Heart right ventricle (tissue), 16 donors: ENCODE results near the gene CTNND2. TPM values are rescaled to one million over a fixed set of nuclear protein-coding genes. Genes with fewer than 3 reads are reported as not detected.

Experiments used
- ATAC-seq, 8 donors: fragments of 200-7000 bp; cut with Tn5 transposase; one replicate each; pipeline ENCODE4 v1.9.1; 2020; ENCODE audit warnings: mild to moderate bottlenecking in 8 of 8, moderate library complexity in 8 of 8, moderate number of reproducible peaks in 1 of 8
- DNase-seq, 2 donors: peaks; one replicate each; pipeline ENCODE4 v3.0.0-alpha.2; 2020
- H3K27ac ChIP-seq, 10 donors: fragments of 200-600 bp; sonication (generic) in 2 of 10; one replicate each; pipeline versions ENCODE4 v1.5.0 to v1.8.0; 2020 to 2022; ENCODE audit warnings: mild to moderate bottlenecking in 3 of 10
- H3K27me3 ChIP-seq, 7 donors: fragments of 200-600 bp; one replicate each; pipeline ENCODE4 v1.8.0; 2021 to 2022; ENCODE audit warnings: mild to moderate bottlenecking in 2 of 7
- H3K36me3 ChIP-seq, 9 donors: fragments of 200-600 bp; sonication (generic) in 1 of 9; one replicate each; pipeline versions ENCODE4 v1.5.0 to v1.8.0; 2020 to 2022; ENCODE audit warnings: mild to moderate bottlenecking in 2 of 9
- H3K4me1 ChIP-seq, 9 donors: fragments of 200-600 bp; sonication (generic) in 1 of 9; one replicate each; pipeline versions ENCODE4 v1.5.0 to v1.8.0; 2020 to 2022; ENCODE audit warnings: mild to moderate bottlenecking in 4 of 9
- H3K4me3 ChIP-seq, 10 donors: fragments of 200-600 bp; sonication (generic) in 2 of 10; one replicate each; pipeline versions ENCODE4 v1.5.0 to v1.8.0; 2020 to 2022; ENCODE audit warnings: mild to moderate bottlenecking in 7 of 10, moderate library complexity in 2 of 10
- H3K9me3 ChIP-seq, 11 donors: fragments of 200-600 bp in 10 of 11; sonication (generic) in 2 of 11; one replicate each; pipeline versions ENCODE4 v1.5.0 to v1.8.0; 2013 to 2022; ENCODE audit warnings: mild to moderate bottlenecking in 2 of 11, control low read depth in 1 of 11, moderate library complexity in 1 of 11
- WGBS, 2 donors: extraction: QIAGEN DNeasy Blood & Tissue Kit; methylation state at CpG; one replicate each; pipeline ENCODE4 v1.1.7; 2013; ENCODE audit warnings: inconsistent platforms in 1 of 2; 5-methylcytosine and 5-hydroxymethylcytosine counted together
- intact Hi-C, 10 donors: fragments of 100-400 bp; cut with DNase I; formaldehyde crosslinking; loops; one replicate each; pipeline versions ENCODE4 v1.11.1 to v1.14.2; 2022
- polyA plus RNA-seq, 2 donors: library from polyadenylated mRNA; stranded (reverse); fragments of 200-250 nt; gene quantifications; one replicate each; pipeline ENCODE4 v1.2.3, GENCODE V29; 2013
- total RNA-seq, 10 donors: library from RNA; stranded (reverse); fragmentation: NEBNext Ultra II Directional in 3 of 10; extraction: Animal tissue kit (Norgen Biotek cat#: 25700) in 3 of 10; gene quantifications; one replicate each; pipeline versions ENCODE4 v1.2.1 to v1.2.4, GENCODE V29; 2021 to 2023
- TF ChIP-seq, protein P1 (sequence below), 9 donors: fragments of 200-600 bp; sonication (generic) in 2 of 9; IDR thresholded peaks; one replicate each; pipeline versions ENCODE4 v1.5.0 to v1.8.0; 2021 to 2022; ENCODE audit warnings: antibody characterized with exemption in 9 of 9, mild to moderate bottlenecking in 5 of 9, moderate library complexity in 1 of 9
- donor health status: Arrhythmogenic right ventricular cardiomyopathy.
- donor health status: ischemic (EF 13 %, LVEDD 7.1; RV severe dilation, severe dysfunction).
- donor health status: healthy with polysubstance abuse.
- donor health status: DM: no; HTN: yes; CAD: no.
- donor health status: DM: no; HTN: no; CAD: no.
- donor health status: ischemic (EF 25% LVEDD 6.9; RV normal size, moderate dysfunction).
- donor health status: ischemic (EF 25% LVEDD 5.7; RV mildly dilated, moderate dysfunction).
- donor health status: healthy.
- donor health status: DM: yes; HTN: yes; CAD: no.
- donor health status: Ischemic cardiomyopathy.
- donor health status: ischemic (EF 35%, LVEDD 5.7; RV mildly dilated, moderate dysfunction).
- donor health status: nonischemic (EF 11% LVEDD 7.7; RV severe dilation, severe dysfunction).
- donor health status: DM: yes; HTN: yes; CAD: no.
- donor health status: PGD.
- donor health status: ischemic (EF 29% LVEDD 5.4; RV normal size, mild dysfunction).
- donor health status: nonischemic (EF 23%, LVEDD 6.1; RV moderate dilation, normal function).

Gene CTNND2
- total and polyA plus RNA-seq, 12 donors = 1.1 to 29.6 (median 9.9) TPM

DNA sequence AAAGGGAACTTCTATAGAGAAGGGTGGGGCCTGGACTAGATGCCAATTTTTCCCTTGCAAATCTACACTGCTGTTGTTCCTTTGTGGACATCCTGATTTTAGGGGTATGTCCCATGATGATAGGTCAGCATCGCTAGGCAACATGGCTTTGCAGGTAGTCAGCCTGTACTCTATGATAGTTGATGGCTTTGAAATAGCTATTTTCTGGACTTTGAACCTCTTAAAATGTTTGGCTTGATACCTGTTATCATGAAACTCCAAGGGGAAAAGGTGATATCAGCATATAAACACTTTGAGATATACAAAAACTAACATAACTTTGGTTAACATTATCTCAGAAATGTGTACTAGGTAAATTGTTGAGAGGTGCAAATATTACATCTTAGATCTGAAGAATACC lies 533.2 kb downstream of the CTNND2 start:
- intact Hi-C loops = no loop called here
- WGBS, 2 donors = 94% methylated on average over 1 of the region's 1 CpG
- Histone ChIP-seq H3K27ac (no peak overlapping the region), H3K9me3 (no peaks in the 10 kb centered on the region), H3K4me3 (no peak overlapping the region), H3K4me1 (no peaks in the 10 kb centered on the region), H3K27me3 (no peaks in the 10 kb centered on the region), H3K36me3 (no peaks in the 10 kb centered on the region)
- DNase-seq (no peak), ATAC-seq (no peak)
- TF ChIP-seq, protein P1, sequence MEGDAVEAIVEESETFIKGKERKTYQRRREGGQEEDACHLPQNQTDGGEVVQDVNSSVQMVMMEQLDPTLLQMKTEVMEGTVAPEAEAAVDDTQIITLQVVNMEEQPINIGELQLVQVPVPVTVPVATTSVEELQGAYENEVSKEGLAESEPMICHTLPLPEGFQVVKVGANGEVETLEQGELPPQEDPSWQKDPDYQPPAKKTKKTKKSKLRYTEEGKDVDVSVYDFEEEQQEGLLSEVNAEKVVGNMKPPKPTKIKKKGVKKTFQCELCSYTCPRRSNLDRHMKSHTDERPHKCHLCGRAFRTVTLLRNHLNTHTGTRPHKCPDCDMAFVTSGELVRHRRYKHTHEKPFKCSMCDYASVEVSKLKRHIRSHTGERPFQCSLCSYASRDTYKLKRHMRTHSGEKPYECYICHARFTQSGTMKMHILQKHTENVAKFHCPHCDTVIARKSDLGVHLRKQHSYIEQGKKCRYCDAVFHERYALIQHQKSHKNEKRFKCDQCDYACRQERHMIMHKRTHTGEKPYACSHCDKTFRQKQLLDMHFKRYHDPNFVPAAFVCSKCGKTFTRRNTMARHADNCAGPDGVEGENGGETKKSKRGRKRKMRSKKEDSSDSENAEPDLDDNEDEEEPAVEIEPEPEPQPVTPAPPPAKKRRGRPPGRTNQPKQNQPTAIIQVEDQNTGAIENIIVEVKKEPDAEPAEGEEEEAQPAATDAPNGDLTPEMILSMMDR (IDR thresholded peaks at IDR 0.05) = no peak

DNA sequence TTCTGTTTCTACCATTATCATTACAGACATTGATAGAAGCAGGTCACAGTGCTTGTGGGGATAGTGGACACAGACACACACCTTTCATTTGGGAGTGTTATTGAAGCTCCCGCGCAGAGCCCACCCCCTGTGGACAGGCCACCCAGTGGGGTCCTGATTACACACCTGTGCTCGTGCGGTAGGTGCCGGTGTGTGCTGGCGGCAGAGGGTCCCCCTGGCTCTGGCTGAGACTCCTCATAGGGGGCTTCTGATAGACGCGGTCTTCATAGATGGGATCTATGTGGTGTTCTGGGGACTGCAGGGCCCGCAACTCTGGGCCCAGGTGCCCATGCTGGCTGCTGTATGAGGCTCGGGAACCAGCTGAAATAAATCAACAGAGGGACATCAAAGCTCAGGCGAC lies 539.7 kb downstream of the CTNND2 start:
- 91 to 92% methylated on average over 11 of the region's 11 CpGs for WGBS, 2 donors
- Histone ChIP-seq H3K27me3 (no peaks in the 10 kb centered on the region), H3K36me3 (no peaks in the 10 kb centered on the region), H3K9me3 (no peaks in the 10 kb centered on the region), H3K27ac (no peak overlapping the region), H3K4me1 (no peaks in the 10 kb centered on the region), H3K4me3 (no peak overlapping the region)
- no peak for ATAC-seq
- TF ChIP-seq, protein P1 (IDR thresholded peaks at IDR 0.05) = no peak
- no peak for DNase-seq
- intact Hi-C loops = no loop called here

DNA sequence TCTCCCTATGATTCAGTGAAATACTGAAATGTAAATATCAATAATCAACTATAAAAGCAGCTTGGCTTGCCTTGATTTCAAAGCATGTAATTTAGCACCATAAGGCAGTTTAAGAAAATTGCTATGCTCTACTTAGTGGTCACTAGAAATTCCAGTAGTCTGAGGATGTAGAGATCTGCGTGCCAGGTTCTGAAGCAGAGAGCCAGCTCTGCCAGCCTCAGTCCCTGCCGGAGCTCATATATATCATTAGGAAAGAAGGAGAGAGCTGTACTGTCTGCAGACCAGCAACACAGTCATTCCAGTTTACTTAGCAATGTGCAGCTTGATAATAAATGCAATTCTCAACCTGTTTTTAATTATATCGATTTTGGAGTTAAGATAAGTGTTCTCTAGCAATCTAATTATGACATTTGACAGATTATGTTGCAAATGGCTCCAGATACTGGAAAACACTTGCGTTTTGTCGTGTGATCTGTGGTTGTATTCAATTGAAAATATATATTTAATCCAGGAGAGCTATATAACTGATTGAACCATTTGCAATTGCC lies 540.5 kb downstream of the CTNND2 start:
- ATAC-seq (no peak), DNase-seq (no peak)
- H3K9me3 ChIP-seq = no peaks in the 10 kb centered on the region
- no peak overlapping the region for H3K4me3 ChIP-seq
- no peaks in the 10 kb centered on the region for H3K4me1 ChIP-seq
- no peaks in the 10 kb centered on the region for H3K36me3 ChIP-seq
- intact Hi-C loops = no loop called here
- H3K27me3 ChIP-seq = no peaks in the 10 kb centered on the region
- no peak overlapping the region for H3K27ac ChIP-seq
- WGBS, 2 donors = 83% methylated on average over 5 of the region's 5 CpGs
- TF ChIP-seq, protein P1 (IDR thresholded peaks at IDR 0.05) = no peak

DNA sequence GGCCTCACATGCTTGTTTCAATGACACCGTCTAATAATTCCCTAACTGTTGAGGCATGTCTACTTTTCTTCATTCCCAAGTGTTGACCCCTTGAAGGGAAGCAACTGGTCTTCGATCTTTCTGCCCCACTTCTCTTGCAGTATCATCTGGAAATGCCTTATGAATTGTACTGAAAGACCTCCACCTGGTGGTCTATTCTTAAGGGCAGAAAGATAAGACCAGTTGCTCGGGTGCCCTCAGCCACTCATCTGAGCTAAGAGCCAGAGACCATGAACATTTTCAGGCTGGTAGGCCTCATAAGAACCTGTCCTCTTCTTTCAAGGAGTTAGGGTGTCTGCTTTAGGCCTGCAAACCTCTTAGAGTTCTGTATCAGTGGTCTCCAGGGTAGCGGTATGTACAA lies 542.5 kb downstream of the CTNND2 start:
- Histone ChIP-seq H3K4me3 (no peak overlapping the region), H3K27ac (no peak overlapping the region), H3K4me1 (no peaks in the 10 kb centered on the region), H3K9me3 (peaks cover 0 to 4% (median 0%) of the 10 kb centered on the region in 11 donors), H3K27me3 (no peaks in the 10 kb centered on the region), H3K36me3 (no peaks in the 10 kb centered on the region)
- 73 to 81% methylated on average over 4 of the region's 4 CpGs for WGBS, 2 donors
- intact Hi-C loops = no loop called here
- DNase-seq (no peak), ATAC-seq (no peak)
- TF ChIP-seq, protein P1 (IDR thresholded peaks at IDR 0.05) = peak in 1 of 9 donors; percentile 9
